T-helper 2 cell treated with Interferon-gamma antibody and Interleukin-4, amounts not matched to agents 100 ng/mL and 5 ng/mL, for 36 hours (primary cell): ENCODE results near the gene KPRP. TPM values are rescaled to one million over a fixed set of nuclear protein-coding genes. Genes with fewer than 3 reads are reported as not detected.

Experiments
- intact Hi-C: fragments of 100-400 bp; cut with micrococcal nuclease; formaldehyde crosslinking; loops from one replicate; pipeline ENCODE4 v1.15.1; 2023
- total RNA-seq: library from RNA; stranded (reverse); gene quantifications from 2 replicates; pipeline ENCODE4 v1.2.3, GENCODE V29; 2022

Gene KPRP
- total RNA-seq, 1 donor from 2014 or later = not detected

- intact Hi-C loops = no loop called here
Measured at GRCh38 chr1:152770411-152770810, 12.6 kb downstream of the KPRP start.

- intact Hi-C loops = no loop called here
Measured at GRCh38 chr1:152774875-152775274, 17.1 kb downstream of the KPRP start, which contains the start of gene LCE1F. LCE1F (plus strand) TSS chr1:152775140; CDS start chr1:152776372, 1,232 bp downstream.

DNA sequence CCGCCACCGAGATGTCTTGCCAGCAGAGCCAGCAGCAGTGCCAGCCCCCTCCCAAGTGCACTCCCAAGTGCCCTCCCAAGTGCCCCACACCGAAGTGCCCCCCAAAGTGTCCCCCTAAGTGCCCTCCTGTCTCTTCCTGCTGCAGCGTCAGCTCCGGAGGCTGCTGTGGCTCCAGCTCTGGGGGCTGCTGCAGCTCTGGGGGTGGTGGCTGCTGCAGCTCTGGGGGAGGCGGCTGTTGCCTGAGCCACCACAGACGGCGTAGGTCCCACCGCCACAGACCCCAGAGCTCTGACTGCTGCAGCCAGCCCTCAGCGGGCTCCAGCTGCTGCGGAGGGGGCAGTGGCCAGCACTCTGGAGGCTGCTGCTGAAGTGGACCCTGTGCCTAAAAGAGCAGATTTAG is 18.5 kb downstream of the KPRP start:
- intact Hi-C loops = no loop called here

GRCh38 chr1:152777510-152778137 is 19.8 kb downstream of the KPRP start:
- intact Hi-C loops = no loop called here

- intact Hi-C loops = no loop called here
Measured at GRCh38 chr1:152783095-152783494, 25.3 kb downstream of the KPRP start.

- intact Hi-C loops = no loop called here
Measured at GRCh38 chr1:152786077-152786476, 28.3 kb downstream of the KPRP start, which contains the start of gene LCE1E. LCE1E (plus strand) TSS chr1:152786257; CDS start chr1:152787300, 1,043 bp downstream.

DNA sequence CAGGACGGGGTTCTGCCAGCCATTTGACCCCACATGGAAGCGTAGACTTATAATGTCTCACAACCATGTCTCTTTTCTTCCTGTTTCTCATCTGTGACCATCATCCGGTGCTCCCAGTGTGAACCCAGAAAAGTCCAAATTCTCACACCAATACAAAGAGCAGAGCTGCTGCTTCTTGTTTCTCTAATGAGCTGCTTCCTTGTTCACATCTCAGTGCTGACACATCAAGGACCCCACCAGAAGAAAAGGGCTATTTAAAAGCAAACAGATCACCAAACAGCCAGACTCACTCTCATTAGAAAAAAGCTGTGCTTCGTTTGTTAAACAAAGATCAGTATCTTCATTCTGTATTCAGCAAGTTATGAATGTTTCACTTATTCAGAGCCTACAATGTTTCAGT is 37.9 kb downstream of the KPRP start:
- intact Hi-C loops = no loop called here

DNA sequence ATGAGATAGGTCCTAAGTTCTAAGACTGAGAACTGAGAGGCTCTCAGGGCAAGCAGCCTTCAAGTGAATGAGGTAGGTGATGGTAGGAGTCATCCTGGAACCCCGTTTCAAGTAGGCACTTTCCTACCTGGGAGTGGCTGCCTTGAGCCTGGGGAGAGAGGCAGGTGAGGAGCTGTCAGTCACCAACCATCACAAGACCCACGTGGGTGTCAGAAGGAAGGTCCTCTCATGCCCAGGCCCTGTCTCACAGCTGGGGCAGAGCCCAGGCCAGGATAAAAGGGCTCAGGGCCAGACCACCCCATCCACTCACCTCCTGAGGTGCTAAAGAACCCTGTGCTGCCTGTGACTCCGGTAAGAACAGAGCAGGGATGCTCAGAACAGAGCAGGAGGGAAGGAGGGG is 38.6 kb downstream of the KPRP start, which contains the start of gene LCE1D:
Gene LCE1D (plus strand): TSS at position 301 of the 400 bp plus-strand sequence. CDS start 1,074 bp downstream, outside the sequence.
- intact Hi-C loops = no loop called here

DNA sequence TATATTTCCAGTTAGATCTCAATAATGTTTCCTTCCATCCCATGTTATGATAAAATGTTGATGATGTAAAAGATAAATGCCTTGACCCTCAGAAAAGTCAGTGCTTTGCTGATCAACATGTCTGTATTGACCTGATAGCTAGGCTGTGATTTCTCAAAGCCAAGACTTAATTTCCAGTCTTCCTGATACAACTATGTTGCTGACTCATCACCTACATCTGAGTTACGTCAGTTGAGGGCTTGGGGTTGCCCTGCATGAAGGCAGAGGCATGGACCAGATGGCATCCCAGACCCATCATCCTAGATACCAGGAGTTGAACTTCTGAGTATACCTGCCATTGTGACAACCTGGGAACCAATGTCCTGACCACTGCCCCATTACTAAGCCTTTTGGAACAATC is 43.5 kb downstream of the KPRP start:
- intact Hi-C loops = no loop called here

DNA sequence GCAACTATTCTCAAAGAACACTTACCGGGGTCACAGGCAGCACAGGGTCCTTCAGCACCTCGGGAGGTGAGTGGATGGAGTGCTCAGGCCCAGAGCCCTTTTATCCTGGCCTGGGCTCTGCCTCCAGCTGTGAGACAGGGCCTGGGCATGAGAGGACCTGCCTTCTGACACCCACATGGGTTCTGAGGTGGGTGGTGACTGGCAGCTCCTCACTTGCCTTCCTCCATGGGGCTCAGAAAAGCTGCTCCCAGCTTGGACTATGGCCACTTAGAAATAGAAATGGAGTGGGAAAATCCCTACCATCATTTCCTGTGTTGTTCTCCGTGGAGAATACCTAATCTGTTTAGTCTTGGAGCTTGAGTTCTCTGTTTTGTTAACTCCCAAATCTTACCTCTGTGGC is 48.8 kb downstream of the KPRP start, which contains the start of gene LCE1C:
Gene LCE1C (minus strand): TSS at position 76 of the 400 bp plus-strand sequence. CDS start 1,173 bp downstream, outside the sequence.
- intact Hi-C loops = no loop called here

- intact Hi-C loops = no loop called here
Measured at GRCh38 chr1:152811050-152811449, 53.2 kb downstream of the KPRP start.

Other genes starting within 250 kb of the KPRP start
- gene LCE5A, start 247.2 kb upstream of the KPRP start, total RNA-seq = not detected in 2 replicates
- gene CRCT1, start 243.5 kb upstream of the KPRP start, total RNA-seq = not detected in 2 replicates
- gene LCE3E, start 191.2 kb upstream of the KPRP start, total RNA-seq = not detected in 2 replicates
- gene LCE3D, start 177.5 kb upstream of the KPRP start, total RNA-seq = not detected in 2 replicates
- not detected in 2 replicates for gene LCE3C, start 157.8 kb upstream of the KPRP start, total RNA-seq
- gene LCE3B, start 144.2 kb upstream of the KPRP start, total RNA-seq = not detected in 2 replicates
- gene LCE3A, start 134.9 kb upstream of the KPRP start, total RNA-seq = not detected in 2 replicates
- gene LCE2D, start 94.6 kb upstream of the KPRP start, total RNA-seq = not detected in 2 replicates
- gene LCE2C, start 82.7 kb upstream of the KPRP start, total RNA-seq = not detected in 2 replicates
- gene LCE2B, start 71.9 kb upstream of the KPRP start, total RNA-seq = not detected in 2 replicates
- not detected in 2 replicates for gene LCE2A, start 59.7 kb upstream of the KPRP start, total RNA-seq
- not detected in 2 replicates for gene LCE4A, start 49.9 kb upstream of the KPRP start, total RNA-seq
- not detected in 2 replicates for gene LCE1F, start 17.1 kb downstream of the KPRP start, total RNA-seq
- gene LCE1E, start 28.2 kb downstream of the KPRP start, total RNA-seq = not detected in 2 replicates
- gene LCE1D, start 38.7 kb downstream of the KPRP start, total RNA-seq = not detected in 2 replicates
- not detected in 2 replicates for gene LCE1C, start 48.6 kb downstream of the KPRP start, total RNA-seq
- gene LCE1B, start 53.9 kb downstream of the KPRP start, total RNA-seq = not detected in 2 replicates
- gene LCE1A, start 69.4 kb downstream of the KPRP start, total RNA-seq = not detected in 2 replicates
- not detected in 2 replicates for gene LCE6A, start 84.8 kb downstream of the KPRP start, total RNA-seq
- not detected in 2 replicates for gene LCE7A, start 102.0 kb downstream of the KPRP start, total RNA-seq
- not detected in 2 replicates for gene SMCP, start 120.3 kb downstream of the KPRP start, total RNA-seq
- gene IVL, start 150.5 kb downstream of the KPRP start, total RNA-seq = not detected in 2 replicates
- gene SPRR5, start 189.2 kb downstream of the KPRP start, total RNA-seq = not detected in 2 replicates
- gene SPRR4, start 212.6 kb downstream of the KPRP start, total RNA-seq = not detected in 2 replicates
- not detected in 2 replicates for gene SPRR1A, start 226.1 kb downstream of the KPRP start, total RNA-seq
- gene SPRR3, start 243.7 kb downstream of the KPRP start, total RNA-seq = not detected in 2 replicates